ENCODE data around the gene CAMK1. TPM values are rescaled to one million over a fixed set of nuclear protein-coding genes. Genes with fewer than 3 reads are reported as not detected.

CAMK1 gene
- total RNA-seq, 1 donor from 2014 or later, result 42.5 TPM

DNA sequence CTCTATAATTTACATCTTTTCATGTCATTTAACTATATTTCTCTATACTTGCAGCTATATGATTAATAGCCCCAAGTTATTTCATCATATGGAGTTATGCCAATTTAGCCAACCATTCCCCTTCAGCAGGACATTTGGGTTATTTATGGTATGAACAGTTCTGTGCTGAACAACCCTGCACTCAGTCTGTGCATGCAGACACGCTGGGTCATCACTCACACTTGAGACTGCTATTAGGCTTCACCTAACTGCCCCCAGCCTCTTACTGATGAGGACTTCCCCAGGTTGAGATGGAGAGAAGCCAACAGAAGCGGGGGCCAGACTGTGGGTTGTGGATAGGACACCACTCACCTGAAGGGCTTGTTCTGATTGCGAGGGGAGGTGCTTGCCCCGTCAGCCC is 15.2 kb upstream of the CAMK1 start:
- H3K27me3 ChIP-seq, result no peaks in the 10 kb centered on the region
- no peak overlapping the region for H3K4me3 ChIP-seq
- H3K36me3 ChIP-seq, result peaks cover 2 to 55% of the 10 kb centered on the region in 2 donors
- no peak for TF ChIP-seq POLR2AphosphoS5 (IDR thresholded peaks at IDR 0.05; ENCODE audit: insufficient read depth in 1 of 2, low read depth in 1 of 2)
- no peak for TF ChIP-seq POLR2A (IDR thresholded peaks at IDR 0.05)
- TF ChIP-seq CTCF (IDR thresholded peaks at IDR 0.05), result no peak
- H3K27ac ChIP-seq, result no peak overlapping the region
- no peaks in the 10 kb centered on the region for H3K4me1 ChIP-seq
- intact Hi-C loops (cut with DNase I), result no loop called here
- DNase-seq (ENCODE audit: extremely low spot score in 2 of 2), result no peak
- no peaks in the 10 kb centered on the region for H3K9me3 ChIP-seq

GRCh38 chr3:9783954-9784353 is 14.2 kb upstream of the CAMK1 start:
- Histone ChIP-seq H3K27me3 (no peaks in the 10 kb centered on the region), H3K27ac (no peak overlapping the region), H3K4me3 (no peak overlapping the region), H3K36me3 (peaks cover 2 to 46% of the 10 kb centered on the region in 2 donors), H3K4me1 (no peaks in the 10 kb centered on the region), H3K9me3 (no peaks in the 10 kb centered on the region)
- intact Hi-C loops (cut with DNase I), result no loop called here
- no peak for DNase-seq (ENCODE audit: extremely low spot score in 2 of 2)
- TF ChIP-seq CTCF (IDR thresholded peaks at IDR 0.05) (no peak), POLR2A (IDR thresholded peaks at IDR 0.05) (no peak), POLR2AphosphoS5 (IDR thresholded peaks at IDR 0.05; ENCODE audit: insufficient read depth in 1 of 2, low read depth in 1 of 2) (no peak)

DNA sequence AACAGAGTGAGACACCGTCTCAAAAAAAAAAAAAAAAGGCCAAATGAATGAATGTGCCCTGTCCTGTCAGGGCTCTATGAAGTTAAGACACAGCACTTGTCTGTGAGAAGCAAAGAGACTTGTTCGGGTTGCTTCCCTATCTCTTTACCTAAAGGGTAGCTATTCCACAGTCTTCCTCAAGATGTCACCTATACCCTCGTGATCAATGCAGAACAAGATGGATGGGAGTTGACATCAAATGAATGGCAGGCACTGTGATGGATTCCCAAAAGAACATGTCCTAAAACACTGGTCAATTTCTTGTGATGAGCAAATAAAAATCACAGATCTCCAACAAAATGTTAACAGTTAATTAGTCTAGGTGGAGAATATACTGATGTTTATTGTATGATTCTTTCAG is 13.0 kb upstream of the CAMK1 start:
- H3K4me1 ChIP-seq, result no peaks in the 10 kb centered on the region
- H3K9me3 ChIP-seq, result no peaks in the 10 kb centered on the region
- H3K27ac ChIP-seq, result no peak overlapping the region
- DNase-seq (ENCODE audit: extremely low spot score in 2 of 2), result no peak
- intact Hi-C loops (cut with DNase I), result no loop called here
- peaks cover 2 to 38% of the 10 kb centered on the region in 2 donors for H3K36me3 ChIP-seq
- TF ChIP-seq POLR2AphosphoS5 (IDR thresholded peaks at IDR 0.05; ENCODE audit: insufficient read depth in 1 of 2, low read depth in 1 of 2) (no peak), POLR2A (IDR thresholded peaks at IDR 0.05) (no peak), CTCF (IDR thresholded peaks at IDR 0.05) (no peak)
- no peak overlapping the region for H3K4me3 ChIP-seq
- no peaks in the 10 kb centered on the region for H3K27me3 ChIP-seq

DNA sequence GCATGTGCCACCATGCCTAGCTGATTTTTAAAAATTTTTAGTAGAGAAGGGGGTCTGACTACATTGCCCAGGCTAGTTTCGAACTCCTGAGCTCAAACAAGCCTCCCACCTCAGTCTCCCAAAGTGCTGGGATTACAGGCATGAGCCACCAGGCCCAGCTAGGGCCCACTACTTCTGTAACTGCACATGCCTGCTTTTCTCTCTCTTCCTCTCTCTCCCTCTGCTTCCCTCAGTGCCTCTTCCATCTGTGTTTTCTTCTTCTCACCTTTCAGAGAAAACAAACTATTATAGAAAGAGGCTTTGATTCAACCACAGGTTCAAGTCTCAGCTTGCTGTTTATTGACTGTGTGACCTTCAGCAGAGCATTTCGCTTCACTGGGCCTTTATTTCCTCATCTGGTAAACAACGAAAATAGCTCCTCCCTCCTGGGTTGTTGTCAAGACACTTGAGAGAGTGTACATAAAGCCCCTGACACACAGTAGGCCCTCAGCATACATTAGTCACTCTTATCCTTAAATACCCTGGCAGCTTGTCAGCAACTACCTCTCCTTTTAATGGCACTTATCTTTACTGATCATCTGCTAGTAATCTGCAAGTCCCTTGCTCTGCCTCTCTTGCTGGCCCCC is 12.3 kb upstream of the CAMK1 start:
- no peak overlapping the region for H3K27ac ChIP-seq

More for the DNA sequence above, 12.3 kb upstream of the CAMK1 start:
- Histone ChIP-seq H3K4me1 (no peaks in the 10 kb centered on the region), H3K36me3 (peaks cover 2 to 31% of the 10 kb centered on the region in 2 donors), H3K9me3 (no peaks in the 10 kb centered on the region), H3K27me3 (no peaks in the 10 kb centered on the region), H3K4me3 (no peak overlapping the region)
- intact Hi-C loops (cut with DNase I), result no loop called here
- no peak for DNase-seq (ENCODE audit: extremely low spot score in 2 of 2)
- no peak for TF ChIP-seq POLR2AphosphoS5 (IDR thresholded peaks at IDR 0.05; ENCODE audit: insufficient read depth in 1 of 2, low read depth in 1 of 2)
- no peak for TF ChIP-seq POLR2A (IDR thresholded peaks at IDR 0.05)
- no peak for TF ChIP-seq CTCF (IDR thresholded peaks at IDR 0.05)
